HepG2 (cell line): Measurements from ENCODE around the gene IRAK3.

ENCODE experiments used
- DNMT3B ChIP-seq: conservative IDR thresholded peaks from 2 replicates; pipeline ENCODE4 v1.6.1; 2016; ENCODE audit warnings: missing biosample characterization, control low read depth
- ELF4 ChIP-seq: sonication (generic); formaldehyde crosslinking; IDR thresholded peaks from 2 replicates; pipeline ENCODE4 v1.5.0; 2020; ENCODE audit warnings: missing genetic modification reagents, mild to moderate bottlenecking, moderate library complexity, borderline replicate concordance
- POLR2A ChIP-seq, 2 experiments: IDR thresholded peaks; 2 replicates each; pipeline ENCODE4 v1.6.1; 2011; ENCODE audit warnings: low read depth in 2 of 2, low read length in 2 of 2, mild to moderate bottlenecking in 1 of 2, moderate library complexity in 1 of 2; ENCODE audit not compliant: insufficient read depth in 1 of 2
- POLR2AphosphoS5 ChIP-seq: IDR thresholded peaks from 2 replicates; pipeline ENCODE4 v1.6.1; 2012; ENCODE audit warnings: low read depth, low read length
- SALL2 ChIP-seq: sonication (generic); formaldehyde crosslinking; IDR thresholded peaks from 2 replicates; pipeline ENCODE4 v1.8.1; 2023; ENCODE audit warnings: mild to moderate bottlenecking, missing genetic modification reagents, inconsistent platforms
- SMC3 ChIP-seq: IDR thresholded peaks from 2 replicates; pipeline ENCODE4 v1.6.1; 2011; ENCODE audit warnings: low read length, improper control_type of control experiment
- SP4 ChIP-seq: sonication (generic); formaldehyde crosslinking; IDR thresholded peaks from 2 replicates; pipeline ENCODE4 v1.8.1; 2023; ENCODE audit warnings: mild to moderate bottlenecking, missing genetic modification reagents
- ZFP82 ChIP-seq: sonication (generic); formaldehyde crosslinking; IDR thresholded peaks from 2 replicates; pipeline ENCODE4 v1.5.1; 2020; ENCODE audit warnings: mild to moderate bottlenecking, missing genetic modification reagents, borderline replicate concordance
- ZNF317 ChIP-seq: sonication (generic); formaldehyde crosslinking; IDR thresholded peaks from 2 replicates; pipeline ENCODE4 v1.5.0; 2020; ENCODE audit warnings: mild to moderate bottlenecking, missing genetic modification reagents
- TF ChIP-seq, protein P1 (sequence below): sonication (generic); formaldehyde crosslinking; IDR thresholded peaks from 2 replicates; pipeline ENCODE4 v1.5.0; 2020; ENCODE audit warnings: mild to moderate bottlenecking, missing genetic modification reagents, moderate library complexity
- TF ChIP-seq, protein P2 (sequence below): sonication (generic); formaldehyde crosslinking; IDR thresholded peaks from 2 replicates; pipeline ENCODE4 v1.8.1; 2023; ENCODE audit warnings: missing genetic modification reagents, inconsistent platforms, borderline replicate concordance
- TF ChIP-seq, protein P3 (sequence below): sonication (generic); formaldehyde crosslinking; IDR thresholded peaks from 2 replicates; pipeline ENCODE4 v1.4.0; 2020; ENCODE audit warnings: missing genetic modification reagents, borderline replicate concordance

DNA sequence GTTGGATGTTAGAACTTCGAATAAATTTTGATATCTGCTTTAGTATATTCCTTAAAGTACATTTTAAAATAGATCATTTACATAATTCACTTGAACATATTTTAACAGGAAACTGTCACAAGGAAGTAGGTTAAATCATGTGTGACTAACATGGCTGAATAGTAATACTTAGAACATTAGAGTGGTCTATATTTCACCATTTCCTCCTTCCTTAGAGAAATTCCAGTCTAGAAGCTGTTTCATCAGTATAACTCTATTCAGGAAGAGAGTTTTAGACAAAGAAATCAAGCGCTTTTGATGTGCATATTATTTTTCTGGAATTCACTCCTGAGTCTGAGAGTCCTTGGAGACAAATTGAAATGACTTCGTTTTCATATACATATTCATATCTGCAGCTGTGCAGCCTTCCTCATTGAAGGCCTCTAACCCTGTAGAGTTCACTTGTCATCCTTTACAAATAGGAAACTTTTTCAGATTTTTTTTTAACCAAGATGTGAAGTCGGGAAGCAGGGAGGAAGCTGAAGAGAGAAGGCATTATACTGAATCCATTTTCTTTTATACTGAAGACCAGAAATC is 28.4 kb downstream of the IRAK3 start:
- no peak for TF ChIP-seq ZNF317
- TF ChIP-seq POLR2A (IDR thresholded peaks at IDR 0.05; ENCODE audit: insufficient read depth in 1 of 2, low read depth in 2 of 2, low read length in 2 of 2): no peak
- TF ChIP-seq SMC3: no peak
- no peak for TF ChIP-seq POLR2AphosphoS5
- TF ChIP-seq ZFP82 (CRISPR knock-in tag): no peak
- no peak for TF ChIP-seq DNMT3B (CRISPR knock-in tag)
- no peak for TF ChIP-seq SP4 (CRISPR knock-in tag)
- TF ChIP-seq, protein P1, sequence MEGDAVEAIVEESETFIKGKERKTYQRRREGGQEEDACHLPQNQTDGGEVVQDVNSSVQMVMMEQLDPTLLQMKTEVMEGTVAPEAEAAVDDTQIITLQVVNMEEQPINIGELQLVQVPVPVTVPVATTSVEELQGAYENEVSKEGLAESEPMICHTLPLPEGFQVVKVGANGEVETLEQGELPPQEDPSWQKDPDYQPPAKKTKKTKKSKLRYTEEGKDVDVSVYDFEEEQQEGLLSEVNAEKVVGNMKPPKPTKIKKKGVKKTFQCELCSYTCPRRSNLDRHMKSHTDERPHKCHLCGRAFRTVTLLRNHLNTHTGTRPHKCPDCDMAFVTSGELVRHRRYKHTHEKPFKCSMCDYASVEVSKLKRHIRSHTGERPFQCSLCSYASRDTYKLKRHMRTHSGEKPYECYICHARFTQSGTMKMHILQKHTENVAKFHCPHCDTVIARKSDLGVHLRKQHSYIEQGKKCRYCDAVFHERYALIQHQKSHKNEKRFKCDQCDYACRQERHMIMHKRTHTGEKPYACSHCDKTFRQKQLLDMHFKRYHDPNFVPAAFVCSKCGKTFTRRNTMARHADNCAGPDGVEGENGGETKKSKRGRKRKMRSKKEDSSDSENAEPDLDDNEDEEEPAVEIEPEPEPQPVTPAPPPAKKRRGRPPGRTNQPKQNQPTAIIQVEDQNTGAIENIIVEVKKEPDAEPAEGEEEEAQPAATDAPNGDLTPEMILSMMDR (CRISPR knock-in tag): no peak
- no peak for TF ChIP-seq SALL2 (CRISPR knock-in tag)
- TF ChIP-seq, protein P2, sequence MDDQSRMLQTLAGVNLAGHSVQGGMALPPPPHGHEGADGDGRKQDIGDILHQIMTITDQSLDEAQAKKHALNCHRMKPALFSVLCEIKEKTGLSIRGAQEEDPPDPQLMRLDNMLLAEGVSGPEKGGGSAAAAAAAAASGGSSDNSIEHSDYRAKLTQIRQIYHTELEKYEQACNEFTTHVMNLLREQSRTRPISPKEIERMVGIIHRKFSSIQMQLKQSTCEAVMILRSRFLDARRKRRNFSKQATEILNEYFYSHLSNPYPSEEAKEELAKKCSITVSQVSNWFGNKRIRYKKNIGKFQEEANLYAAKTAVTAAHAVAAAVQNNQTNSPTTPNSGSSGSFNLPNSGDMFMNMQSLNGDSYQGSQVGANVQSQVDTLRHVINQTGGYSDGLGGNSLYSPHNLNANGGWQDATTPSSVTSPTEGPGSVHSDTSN (CRISPR knock-in tag): no peak
- TF ChIP-seq, protein P3, sequence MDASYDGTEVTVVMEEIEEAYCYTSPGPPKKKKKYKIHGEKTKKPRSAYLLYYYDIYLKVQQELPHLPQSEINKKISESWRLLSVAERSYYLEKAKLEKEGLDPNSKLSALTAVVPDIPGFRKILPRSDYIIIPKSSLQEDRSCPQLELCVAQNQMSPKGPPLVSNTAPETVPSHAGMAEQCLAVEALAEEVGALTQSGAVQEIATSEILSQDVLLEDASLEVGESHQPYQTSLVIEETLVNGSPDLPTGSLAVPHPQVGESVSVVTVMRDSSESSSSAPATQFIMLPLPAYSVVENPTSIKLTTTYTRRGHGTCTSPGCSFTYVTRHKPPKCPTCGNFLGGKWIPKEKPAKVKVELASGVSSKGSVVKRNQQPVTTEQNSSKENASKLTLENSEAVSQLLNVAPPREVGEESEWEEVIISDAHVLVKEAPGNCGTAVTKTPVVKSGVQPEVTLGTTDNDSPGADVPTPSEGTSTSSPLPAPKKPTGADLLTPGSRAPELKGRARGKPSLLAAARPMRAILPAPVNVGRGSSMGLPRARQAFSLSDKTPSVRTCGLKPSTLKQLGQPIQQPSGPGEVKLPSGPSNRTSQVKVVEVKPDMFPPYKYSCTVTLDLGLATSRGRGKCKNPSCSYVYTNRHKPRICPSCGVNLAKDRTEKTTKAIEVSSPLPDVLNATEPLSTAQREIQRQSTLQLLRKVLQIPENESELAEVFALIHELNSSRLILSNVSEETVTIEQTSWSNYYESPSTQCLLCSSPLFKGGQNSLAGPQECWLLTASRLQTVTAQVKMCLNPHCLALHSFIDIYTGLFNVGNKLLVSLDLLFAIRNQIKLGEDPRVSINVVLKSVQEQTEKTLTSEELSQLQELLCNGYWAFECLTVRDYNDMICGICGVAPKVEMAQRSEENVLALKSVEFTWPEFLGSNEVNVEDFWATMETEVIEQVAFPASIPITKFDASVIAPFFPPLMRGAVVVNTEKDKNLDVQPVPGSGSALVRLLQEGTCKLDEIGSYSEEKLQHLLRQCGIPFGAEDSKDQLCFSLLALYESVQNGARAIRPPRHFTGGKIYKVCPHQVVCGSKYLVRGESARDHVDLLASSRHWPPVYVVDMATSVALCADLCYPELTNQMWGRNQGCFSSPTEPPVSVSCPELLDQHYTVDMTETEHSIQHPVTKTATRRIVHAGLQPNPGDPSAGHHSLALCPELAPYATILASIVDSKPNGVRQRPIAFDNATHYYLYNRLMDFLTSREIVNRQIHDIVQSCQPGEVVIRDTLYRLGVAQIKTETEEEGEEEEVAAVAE (CRISPR knock-in tag): no peak
- no peak for TF ChIP-seq ELF4 (CRISPR knock-in tag)
